ENCODE measurements around the gene EFNA5.

DNA sequence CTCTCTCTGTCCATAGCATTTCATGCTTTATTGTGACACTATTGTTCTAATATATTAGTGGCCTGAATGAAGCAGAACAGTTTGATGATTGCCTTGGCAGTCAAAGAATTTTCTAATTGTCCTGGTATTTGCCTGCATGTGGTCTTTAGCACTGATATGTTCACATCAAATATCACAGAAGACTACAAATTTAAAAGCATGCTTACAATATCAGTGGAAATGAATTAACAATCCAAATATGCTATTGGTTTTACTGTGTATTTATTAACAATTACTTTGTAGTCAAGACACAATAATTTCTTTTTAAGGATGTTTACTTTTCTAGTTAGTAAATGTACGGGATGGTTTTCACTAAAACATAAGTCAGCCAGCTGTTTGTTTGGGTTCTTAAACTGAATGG lies 18.3 kb downstream of the EFNA5 start:
- TF ChIP-seq, protein P1, sequence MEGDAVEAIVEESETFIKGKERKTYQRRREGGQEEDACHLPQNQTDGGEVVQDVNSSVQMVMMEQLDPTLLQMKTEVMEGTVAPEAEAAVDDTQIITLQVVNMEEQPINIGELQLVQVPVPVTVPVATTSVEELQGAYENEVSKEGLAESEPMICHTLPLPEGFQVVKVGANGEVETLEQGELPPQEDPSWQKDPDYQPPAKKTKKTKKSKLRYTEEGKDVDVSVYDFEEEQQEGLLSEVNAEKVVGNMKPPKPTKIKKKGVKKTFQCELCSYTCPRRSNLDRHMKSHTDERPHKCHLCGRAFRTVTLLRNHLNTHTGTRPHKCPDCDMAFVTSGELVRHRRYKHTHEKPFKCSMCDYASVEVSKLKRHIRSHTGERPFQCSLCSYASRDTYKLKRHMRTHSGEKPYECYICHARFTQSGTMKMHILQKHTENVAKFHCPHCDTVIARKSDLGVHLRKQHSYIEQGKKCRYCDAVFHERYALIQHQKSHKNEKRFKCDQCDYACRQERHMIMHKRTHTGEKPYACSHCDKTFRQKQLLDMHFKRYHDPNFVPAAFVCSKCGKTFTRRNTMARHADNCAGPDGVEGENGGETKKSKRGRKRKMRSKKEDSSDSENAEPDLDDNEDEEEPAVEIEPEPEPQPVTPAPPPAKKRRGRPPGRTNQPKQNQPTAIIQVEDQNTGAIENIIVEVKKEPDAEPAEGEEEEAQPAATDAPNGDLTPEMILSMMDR (IDR thresholded peaks at IDR 0.05; ENCODE audit: poor library complexity), result no peak
- TF ChIP-seq EZH2 (IDR thresholded peaks at IDR 0.05; ENCODE audit: borderline replicate concordance) (no peak), EZH2phosphoT487 (IDR thresholded peaks at IDR 0.05; ENCODE audit: low read depth, severe bottlenecking, unreplicated experiment) (no peak)
